Prostate gland (tissue), 2 donors: ENCODE results near the gene TPRN. TPM values are rescaled to one million over a fixed set of nuclear protein-coding genes. Genes with fewer than 3 reads are reported as not detected.

Experiments
- DNase-seq: peaks from one replicate; pipeline ENCODE4 v3.0.0-alpha.2; 2019; ENCODE audit warnings: low spot score
- H3K27ac ChIP-seq, 2 donors: fragments of 200-600 bp; sonication (generic); 2 replicates each; pipeline ENCODE4 v1.5.1; 2017 to 2019
- H3K27me3 ChIP-seq: fragments of 200-600 bp; sonication (generic); replicated peaks from 2 replicates; pipeline ENCODE4 v1.5.1; 2019; ENCODE audit not compliant: insufficient read depth
- H3K36me3 ChIP-seq, 2 donors: fragments of 200-600 bp; sonication (generic); 1 replicate in 1 of 2; 2 replicates in 1 of 2; pipeline versions ENCODE4 v1.5.1 to v1.8.1; 2017 to 2019
- H3K4me1 ChIP-seq: fragments of 200-600 bp; sonication (generic); replicated peaks from 2 replicates; pipeline ENCODE4 v1.5.1; 2019
- H3K4me3 ChIP-seq, 2 donors: fragments of 200-600 bp; sonication (generic); 2 replicates each; pipeline ENCODE4 v1.5.1; 2017 to 2019
- H3K9me3 ChIP-seq: fragments of 200-600 bp; sonication (generic); 2 replicates; pipeline ENCODE4 v1.5.1; 2017
- CTCF ChIP-seq, 4 experiments: fragments of 200-600 bp in 2 of 4; fragments of 450-650 bp in 2 of 4; sonication (generic) in 2 of 4; IDR thresholded peaks; 1 replicate in 3 of 4; 2 replicates in 1 of 4; pipeline ENCODE4 v1.5.1; 2016 to 2019; ENCODE audit warnings: antibody characterized with exemption in 4 of 4, mild to moderate bottlenecking in 2 of 4, moderate library complexity in 2 of 4
- POLR2A ChIP-seq: fragments of 450-650 bp; IDR thresholded peaks from one replicate; pipeline ENCODE4 v1.6.1; 2016; ENCODE audit warnings: antibody characterized with exemption, mild to moderate bottlenecking
- POLR2AphosphoS5 ChIP-seq: sonication (generic); formaldehyde crosslinking; IDR thresholded peaks from one replicate; pipeline ENCODE4 v1.6.1; 2017; ENCODE audit warnings: antibody characterized with exemption
- WGBS: methylation state at CpG from one replicate; pipeline ENCODE4 v1.1.5; 2018; 5-methylcytosine and 5-hydroxymethylcytosine counted together
- intact Hi-C: fragments of 100-400 bp; cut with DNase I; formaldehyde crosslinking; loops from one replicate; pipeline ENCODE4 v1.14.2; 2022
- total RNA-seq, 2 donors: library from RNA; depleted of rRNA; stranded (reverse); fragments of >200 nt; gene quantifications; one replicate each; pipeline ENCODE4 v1.1.0, GENCODE V29; 2016

TPRN gene
- total RNA-seq, 2 donors from 2014 or later, result 26.1 to 30.4 TPM

DNA sequence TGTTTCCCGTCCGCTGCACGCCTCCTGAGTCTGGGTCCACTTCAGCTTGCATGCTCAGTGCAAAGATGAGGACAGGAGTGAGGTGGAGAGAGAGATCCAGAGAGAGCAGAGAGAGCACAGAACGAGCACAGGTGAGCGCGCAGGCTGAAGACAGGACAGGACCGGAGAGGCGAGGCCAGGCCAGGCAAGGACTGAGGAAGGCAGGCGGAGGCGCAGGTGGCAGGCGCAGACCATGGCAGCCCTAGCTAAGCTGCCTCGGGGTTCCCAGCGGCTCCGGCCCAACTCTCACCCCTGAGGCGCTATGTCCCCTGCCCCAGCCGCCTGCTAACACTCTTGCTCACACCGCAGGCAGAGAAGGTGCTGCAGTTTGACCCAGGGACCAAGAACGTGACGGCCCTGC is 51.9 kb downstream of the TPRN start:
- DNase-seq, result no peak
- Histone ChIP-seq H3K36me3 (no peaks in the 10 kb centered on the region), H3K27me3 (peaks cover 15% of the 10 kb centered on the region), H3K27ac (no peak overlapping the region), H3K4me3 (no peak overlapping the region), H3K4me1 (no peaks in the 10 kb centered on the region), H3K9me3 (no peaks in the 10 kb centered on the region)
- no peak for TF ChIP-seq CTCF (IDR thresholded peaks at IDR 0.05)
- TF ChIP-seq POLR2A, result no peak
- TF ChIP-seq POLR2AphosphoS5, result no peak
- WGBS, result 79% methylated on average over 17 of the region's 19 CpGs
- intact Hi-C loops, result no loop called here

GRCh38 chr9:137148242-137148641 is 52.3 kb downstream of the TPRN start:
- intact Hi-C loops, result no loop called here
- no peak for DNase-seq
- H3K27me3 ChIP-seq, result peaks cover 18% of the 10 kb centered on the region
- no peak overlapping the region for H3K4me3 ChIP-seq
- H3K4me1 ChIP-seq, result no peaks in the 10 kb centered on the region
- no peak for TF ChIP-seq POLR2AphosphoS5
- no peak for TF ChIP-seq CTCF (IDR thresholded peaks at IDR 0.05)
- no peak for TF ChIP-seq POLR2A
- no peaks in the 10 kb centered on the region for H3K9me3 ChIP-seq
- H3K27ac ChIP-seq, result no peak overlapping the region
- 65% methylated on average over 24 of the region's 27 CpGs for WGBS
- H3K36me3 ChIP-seq, result no peaks in the 10 kb centered on the region

GRCh38 chr9:137147793-137148160 is 52.8 kb downstream of the TPRN start:
- DNase-seq, result no peak
- Histone ChIP-seq H3K27ac (no peak overlapping the region), H3K27me3 (peaks cover 20% of the 10 kb centered on the region), H3K36me3 (no peaks in the 10 kb centered on the region), H3K4me1 (no peaks in the 10 kb centered on the region), H3K9me3 (no peaks in the 10 kb centered on the region), H3K4me3 (no peak overlapping the region)
- TF ChIP-seq POLR2AphosphoS5 (no peak), POLR2A (no peak), CTCF (IDR thresholded peaks at IDR 0.05) (no peak)
- intact Hi-C loops, result no loop called here
- WGBS, result 21% methylated on average over 15 of the region's 24 CpGs

DNA sequence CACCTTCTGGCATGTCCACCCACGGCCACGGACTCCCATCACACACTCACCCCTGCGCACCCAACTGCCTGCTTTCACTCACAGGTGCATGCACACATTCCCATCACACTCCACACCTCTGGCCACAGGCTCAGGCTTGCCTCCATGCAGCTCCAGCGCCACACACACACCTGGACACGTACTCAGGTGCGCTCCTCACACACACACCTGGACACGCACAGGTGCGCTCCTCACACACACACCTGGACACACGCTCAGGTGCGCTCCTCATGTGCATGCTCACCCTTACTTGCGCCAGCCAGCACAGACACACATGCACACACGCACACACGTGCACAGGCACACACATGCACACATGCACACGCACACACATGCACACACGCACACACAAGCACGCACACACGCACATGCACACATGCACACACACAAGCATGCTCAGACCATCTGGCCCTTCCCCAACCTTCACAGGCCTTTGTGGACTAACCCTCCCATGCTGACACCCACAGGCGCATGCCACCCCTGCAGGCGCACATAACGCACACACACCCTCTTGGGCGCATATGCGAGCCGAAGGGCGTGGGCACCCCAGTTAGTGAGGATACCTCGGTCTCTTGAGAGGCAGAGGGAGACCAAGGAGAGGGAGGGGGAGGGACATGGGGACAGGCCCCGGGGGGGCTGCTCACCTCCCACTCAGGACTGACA is 53.3 kb downstream of the TPRN start:
- no peaks in the 10 kb centered on the region for H3K9me3 ChIP-seq
- intact Hi-C loops, result no loop called here
- H3K36me3 ChIP-seq, result no peaks in the 10 kb centered on the region
- no peaks in the 10 kb centered on the region for H3K4me1 ChIP-seq
- 78% methylated on average over 26 of the region's 26 CpGs for WGBS
- DNase-seq, result no peak
- TF ChIP-seq CTCF (IDR thresholded peaks at IDR 0.05) (no peak), POLR2A (no peak), POLR2AphosphoS5 (no peak)
- peaks cover 24% of the 10 kb centered on the region for H3K27me3 ChIP-seq
- no peak overlapping the region for H3K4me3 ChIP-seq
- no peak overlapping the region for H3K27ac ChIP-seq

DNA sequence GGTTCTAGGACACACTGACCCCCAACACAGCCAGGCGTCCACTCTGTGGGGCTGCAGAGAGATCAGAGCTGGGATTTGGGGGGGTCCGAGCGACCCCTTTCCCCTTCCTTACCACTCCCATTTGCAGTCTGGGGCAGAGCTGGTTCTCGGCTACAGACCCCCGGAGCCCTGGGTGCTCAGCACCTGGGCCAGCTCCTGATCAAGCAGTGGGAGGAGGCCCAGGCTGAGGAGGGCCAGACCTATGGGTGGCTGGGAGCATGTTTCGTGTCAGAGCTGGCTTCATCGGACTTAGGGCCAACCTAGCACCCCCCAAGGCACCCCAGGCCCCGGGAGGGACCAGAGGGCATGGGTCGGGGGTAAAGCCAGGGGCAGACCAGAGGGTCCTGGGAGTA is 54.0 kb downstream of the TPRN start:
- H3K4me1 ChIP-seq, result no peaks in the 10 kb centered on the region
- H3K27ac ChIP-seq, result no peak overlapping the region
- no peaks in the 10 kb centered on the region for H3K9me3 ChIP-seq
- no peak overlapping the region for H3K4me3 ChIP-seq
- WGBS, result 54% methylated on average over 9 of the region's 9 CpGs
- intact Hi-C loops, result no loop called here
- DNase-seq, result no peak
- TF ChIP-seq POLR2AphosphoS5 (no peak), POLR2A (no peak), CTCF (IDR thresholded peaks at IDR 0.05) (no peak)
- H3K36me3 ChIP-seq, result no peaks in the 10 kb centered on the region
- peaks cover 24% of the 10 kb centered on the region for H3K27me3 ChIP-seq
